Fibroblast of skin of right biceps (primary cell): ENCODE data around the gene TMEM161B.
"Not testable (repeated sequence)": the region's sequence is repeated elsewhere in the genome, so short reads cannot be mapped to it uniquely, and the experiment has no call there.

Experiments used
- DNase-seq: peaks from one replicate; pipeline ENCODE4 v3.0.0-alpha.2; 2013

Gene TMEM161B

GRCh38 chr5:88177486-88177885 lies 91.2 kb downstream of the TMEM161B start:
- DNase-seq = not testable (repeated sequence)

GRCh38 chr5:88172847-88173758 lies 95.5 kb downstream of the TMEM161B start:
- DNase-seq = no peak

- no peak for DNase-seq
These were observed 109.1 kb downstream of the TMEM161B start for GRCh38 chr5:88159591-88159990.

- DNase-seq = no peak
These were observed 110.6 kb downstream of the TMEM161B start for GRCh38 chr5:88158056-88158455.

GRCh38 chr5:88154891-88155290 lies 113.8 kb downstream of the TMEM161B start:
- DNase-seq = no peak

- no peak for DNase-seq
These were observed 117.9 kb downstream of the TMEM161B start for GRCh38 chr5:88150747-88151146.

- DNase-seq = no peak
These were observed 122.8 kb downstream of the TMEM161B start for GRCh38 chr5:88145611-88146467.

GRCh38 chr5:88145221-88145610 lies 123.4 kb downstream of the TMEM161B start:
- DNase-seq = no peak
